IMR-90 (cell line): Measurements from ENCODE around the gene PAPPA.

ENCODE experiments used
- BHLHE40 ChIP-seq: fragments of 150-350 bp; IDR thresholded peaks from 2 replicates; pipeline ENCODE4 v1.6.1; 2016; ENCODE audit warnings: mild to moderate bottlenecking, low read depth, low read length
- CEBPB ChIP-seq: IDR thresholded peaks from 2 replicates; pipeline ENCODE4 v1.6.1; 2012; ENCODE audit warnings: low read depth, low read length, improper control_type of control experiment
- FOS ChIP-seq: fragments of 150-350 bp; IDR thresholded peaks from 2 replicates; pipeline ENCODE4 v1.6.1; 2016; ENCODE audit warnings: low read depth, low read length
- MAZ ChIP-seq: IDR thresholded peaks from 2 replicates; pipeline ENCODE4 v1.6.1; 2012; ENCODE audit warnings: low read depth, mild to moderate bottlenecking, low read length, improper control_type of control experiment, moderate library complexity, borderline replicate concordance
- MXI1 ChIP-seq: IDR thresholded peaks from 2 replicates; pipeline ENCODE4 v1.6.1; 2012; ENCODE audit warnings: low read depth, mild to moderate bottlenecking, low read length, moderate library complexity, borderline replicate concordance
- NFE2L2 ChIP-seq: fragments of 150-350 bp; IDR thresholded peaks from 2 replicates; pipeline ENCODE4 v1.6.1; 2016; ENCODE audit warnings: low read depth, mild to moderate bottlenecking, low read length
- POLR2A ChIP-seq: IDR thresholded peaks from 2 replicates; pipeline ENCODE4 v1.6.1; 2012; ENCODE audit warnings: mild to moderate bottlenecking, low read depth, low read length
- RAD21 ChIP-seq: IDR thresholded peaks from 2 replicates; pipeline ENCODE4 v1.6.1; 2012; ENCODE audit warnings: low read length, improper control_type of control experiment
- RCOR1 ChIP-seq: IDR thresholded peaks from 2 replicates; pipeline ENCODE4 v1.6.1; 2012; ENCODE audit warnings: mild to moderate bottlenecking, low read length, improper control_type of control experiment; ENCODE audit not compliant: insufficient replicate concordance
- SMC3 ChIP-seq: fragments of 150-350 bp; IDR thresholded peaks from 2 replicates; pipeline ENCODE4 v1.6.1; 2016; ENCODE audit warnings: low read depth, mild to moderate bottlenecking, antibody characterized with exemption, low read length, moderate library complexity
- TF ChIP-seq, protein P1 (sequence below): conservative IDR thresholded peaks from 2 replicates; pipeline ENCODE4 v1.5.1; 2012; ENCODE audit warnings: mild to moderate bottlenecking, low read depth, low read length, improper control_type of control experiment
- TF ChIP-seq, protein P2 (sequence below): fragments of 150-350 bp; IDR thresholded peaks from 2 replicates; pipeline ENCODE4 v1.6.1; 2016; ENCODE audit warnings: low read depth, mild to moderate bottlenecking, low read length, moderate library complexity, borderline replicate concordance

DNA sequence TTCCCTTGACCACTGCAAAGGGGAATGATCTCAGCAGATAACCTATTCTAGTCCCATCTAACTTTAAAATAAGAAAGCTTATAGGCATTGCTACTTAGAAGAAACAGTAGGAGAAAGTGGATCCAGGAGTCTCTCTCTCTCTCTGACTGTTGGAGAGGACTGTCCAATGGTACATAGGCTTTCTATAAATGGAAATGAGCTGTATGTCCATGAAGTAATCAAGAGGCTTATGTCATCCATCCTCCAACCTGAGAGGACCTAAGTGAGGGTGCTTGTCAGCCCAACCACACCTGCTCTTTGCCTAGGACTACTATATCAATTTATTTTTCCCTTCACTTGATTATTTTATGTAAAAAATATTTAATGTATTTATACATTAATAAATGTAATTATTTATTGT is 172.3 kb downstream of the PAPPA start:
- TF ChIP-seq, protein P1, sequence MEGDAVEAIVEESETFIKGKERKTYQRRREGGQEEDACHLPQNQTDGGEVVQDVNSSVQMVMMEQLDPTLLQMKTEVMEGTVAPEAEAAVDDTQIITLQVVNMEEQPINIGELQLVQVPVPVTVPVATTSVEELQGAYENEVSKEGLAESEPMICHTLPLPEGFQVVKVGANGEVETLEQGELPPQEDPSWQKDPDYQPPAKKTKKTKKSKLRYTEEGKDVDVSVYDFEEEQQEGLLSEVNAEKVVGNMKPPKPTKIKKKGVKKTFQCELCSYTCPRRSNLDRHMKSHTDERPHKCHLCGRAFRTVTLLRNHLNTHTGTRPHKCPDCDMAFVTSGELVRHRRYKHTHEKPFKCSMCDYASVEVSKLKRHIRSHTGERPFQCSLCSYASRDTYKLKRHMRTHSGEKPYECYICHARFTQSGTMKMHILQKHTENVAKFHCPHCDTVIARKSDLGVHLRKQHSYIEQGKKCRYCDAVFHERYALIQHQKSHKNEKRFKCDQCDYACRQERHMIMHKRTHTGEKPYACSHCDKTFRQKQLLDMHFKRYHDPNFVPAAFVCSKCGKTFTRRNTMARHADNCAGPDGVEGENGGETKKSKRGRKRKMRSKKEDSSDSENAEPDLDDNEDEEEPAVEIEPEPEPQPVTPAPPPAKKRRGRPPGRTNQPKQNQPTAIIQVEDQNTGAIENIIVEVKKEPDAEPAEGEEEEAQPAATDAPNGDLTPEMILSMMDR = no peak
- TF ChIP-seq CEBPB = no peak
- no peak for TF ChIP-seq POLR2A
- TF ChIP-seq MXI1 = no peak
- TF ChIP-seq, protein P2, sequence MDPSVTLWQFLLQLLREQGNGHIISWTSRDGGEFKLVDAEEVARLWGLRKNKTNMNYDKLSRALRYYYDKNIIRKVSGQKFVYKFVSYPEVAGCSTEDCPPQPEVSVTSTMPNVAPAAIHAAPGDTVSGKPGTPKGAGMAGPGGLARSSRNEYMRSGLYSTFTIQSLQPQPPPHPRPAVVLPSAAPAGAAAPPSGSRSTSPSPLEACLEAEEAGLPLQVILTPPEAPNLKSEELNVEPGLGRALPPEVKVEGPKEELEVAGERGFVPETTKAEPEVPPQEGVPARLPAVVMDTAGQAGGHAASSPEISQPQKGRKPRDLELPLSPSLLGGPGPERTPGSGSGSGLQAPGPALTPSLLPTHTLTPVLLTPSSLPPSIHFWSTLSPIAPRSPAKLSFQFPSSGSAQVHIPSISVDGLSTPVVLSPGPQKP = no peak
- TF ChIP-seq MAZ = no peak
- TF ChIP-seq RAD21 = no peak
- TF ChIP-seq SMC3 = no peak
- TF ChIP-seq NFE2L2 = no peak
- TF ChIP-seq RCOR1 = no peak
- TF ChIP-seq FOS = no peak
- no peak for TF ChIP-seq BHLHE40
